HK-2 (cell line): ENCODE results near the gene LMO1.
A peak's percentile ranks its signal among the peaks of the same experiment; 100 is the strongest.

Experiments
- DNase-seq: peaks from one replicate; pipeline ENCODE4 v3.0.0-alpha.2; 2018; ENCODE audit not compliant: unreplicated experiment

The LMO1 gene

DNA sequence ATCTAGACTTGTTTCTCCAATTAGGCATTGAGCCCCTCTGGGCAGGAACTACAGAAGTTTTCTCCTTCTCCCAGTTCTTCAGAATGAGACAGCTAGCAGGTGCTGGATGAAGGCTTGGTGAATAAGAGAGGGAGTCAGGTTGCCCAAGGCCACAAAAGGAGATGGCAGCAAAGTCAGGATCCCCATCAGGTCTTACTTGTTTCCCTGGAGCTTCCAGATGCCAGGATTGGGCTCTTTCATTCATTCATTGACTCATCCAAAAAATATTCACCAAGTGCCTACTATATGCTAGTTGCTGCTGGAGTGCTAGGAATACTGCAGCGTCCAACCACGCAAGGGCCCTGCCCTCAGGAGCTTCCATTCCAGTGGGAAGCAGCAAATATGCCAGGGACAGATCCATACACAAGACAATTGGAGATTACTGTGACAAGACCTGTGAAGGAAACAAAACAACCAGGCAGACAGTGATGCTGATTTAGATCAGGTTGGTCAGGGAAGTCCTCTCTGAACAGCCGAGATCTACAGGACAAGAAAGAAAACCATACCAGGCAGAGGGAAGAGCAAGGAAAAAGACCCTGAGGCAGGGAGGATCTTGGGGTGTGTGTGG, 24.6 kb upstream of the LMO1 start:
- DNase-seq: no peak

- no peak for DNase-seq
Observed at GRCh38 chr11:8287703-8288102, 24.0 kb upstream of the LMO1 start.

GRCh38 chr11:8287297-8287696, 23.6 kb upstream of the LMO1 start:
- DNase-seq: no peak

- DNase-seq: no peak
Observed at GRCh38 chr11:8286886-8287285, 23.2 kb upstream of the LMO1 start.

DNA sequence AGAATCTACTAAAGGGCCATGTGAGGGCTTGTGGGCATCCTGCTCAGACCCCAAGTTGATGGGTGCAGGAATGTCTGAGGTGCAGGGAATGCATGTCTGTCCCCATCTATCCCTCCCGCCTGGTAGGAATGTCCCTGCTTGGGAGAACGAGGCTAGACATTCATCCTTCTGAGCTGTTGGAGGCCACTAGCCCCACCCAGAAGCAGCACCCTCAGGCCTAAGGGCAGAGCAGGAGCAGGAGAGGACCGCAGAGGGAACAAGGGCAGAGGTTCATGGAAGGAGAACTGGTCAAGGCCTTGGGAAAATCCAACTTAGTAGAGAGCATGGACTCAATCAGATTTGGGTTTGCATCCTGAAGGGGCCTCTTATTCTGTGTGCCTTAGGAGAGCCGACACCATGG, 22.1 kb upstream of the LMO1 start:
- DNase-seq: no peak

- no peak for DNase-seq
Observed at GRCh38 chr11:8285228-8285627, 21.6 kb upstream of the LMO1 start.

- DNase-seq: no peak
Observed at GRCh38 chr11:8283465-8284230, 20.0 kb upstream of the LMO1 start.

GRCh38 chr11:8283100-8283464, 19.4 kb upstream of the LMO1 start:
- DNase-seq: no peak

- DNase-seq: no peak
Observed at GRCh38 chr11:8282631-8283030, 19.0 kb upstream of the LMO1 start.

DNA sequence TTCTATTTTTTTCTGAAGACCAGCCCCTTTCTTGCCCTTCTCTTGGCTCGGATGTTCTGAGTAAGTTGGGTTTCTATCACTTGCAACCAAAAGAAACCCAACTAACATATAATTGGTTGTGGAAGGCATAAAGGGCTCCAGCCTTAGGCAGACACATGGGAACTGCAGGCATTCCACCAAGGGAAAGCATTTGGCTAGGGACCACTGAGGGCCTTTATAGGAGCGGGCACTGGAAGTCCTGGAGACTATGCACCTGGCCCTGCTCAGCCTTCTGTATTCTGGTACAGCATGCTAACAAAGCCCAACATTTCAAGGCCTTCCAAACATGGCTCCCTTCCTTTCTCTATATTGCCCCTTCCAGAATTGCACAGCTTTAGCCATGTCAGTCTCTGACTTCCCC, 17.6 kb upstream of the LMO1 start:
- DNase-seq: no peak

GRCh38 chr11:8277691-8278090, 14.0 kb upstream of the LMO1 start:
- DNase-seq: no peak

- no peak for DNase-seq
Observed at GRCh38 chr11:8276528-8276927, 12.8 kb upstream of the LMO1 start.

- DNase-seq: no peak
Observed at GRCh38 chr11:8273287-8273686, 9.6 kb upstream of the LMO1 start.

DNA sequence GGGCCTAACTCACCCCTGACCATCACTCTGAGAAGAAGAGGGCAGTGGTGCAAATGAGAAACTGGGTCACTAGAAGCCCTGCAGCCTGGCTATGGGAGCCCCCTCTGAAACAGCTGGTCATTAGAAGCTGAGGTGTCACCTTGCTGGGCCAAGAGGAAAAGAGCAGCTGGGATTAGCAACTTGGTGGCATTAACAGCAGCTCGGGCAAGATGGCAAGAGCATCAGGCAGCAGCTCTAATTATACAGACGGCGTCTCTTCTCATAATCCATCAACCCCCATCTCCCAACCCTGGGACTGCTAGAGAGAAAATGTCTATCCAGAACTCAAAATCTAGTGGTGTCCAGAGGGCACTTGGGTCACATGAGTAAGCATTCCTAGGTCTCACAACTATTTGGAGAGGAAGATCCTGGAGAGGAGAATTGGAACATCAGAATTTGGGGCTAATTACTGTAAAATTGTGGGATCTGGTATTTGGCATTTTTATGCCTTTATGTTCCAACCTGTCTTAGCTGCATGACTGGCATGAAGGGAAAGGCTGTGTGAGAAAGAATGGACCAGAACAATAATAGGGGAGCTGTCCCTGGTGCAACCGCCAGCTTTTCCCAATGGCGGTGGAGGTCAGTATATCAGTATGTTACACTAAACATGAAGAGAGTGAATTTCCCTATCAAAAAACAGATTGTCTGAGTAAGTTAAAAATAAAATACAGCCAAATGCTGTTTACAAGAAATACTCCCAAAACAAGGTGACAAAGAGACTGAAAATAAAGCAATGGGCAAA, 7.6 kb upstream of the LMO1 start:
- DNase-seq: no peak

DNA sequence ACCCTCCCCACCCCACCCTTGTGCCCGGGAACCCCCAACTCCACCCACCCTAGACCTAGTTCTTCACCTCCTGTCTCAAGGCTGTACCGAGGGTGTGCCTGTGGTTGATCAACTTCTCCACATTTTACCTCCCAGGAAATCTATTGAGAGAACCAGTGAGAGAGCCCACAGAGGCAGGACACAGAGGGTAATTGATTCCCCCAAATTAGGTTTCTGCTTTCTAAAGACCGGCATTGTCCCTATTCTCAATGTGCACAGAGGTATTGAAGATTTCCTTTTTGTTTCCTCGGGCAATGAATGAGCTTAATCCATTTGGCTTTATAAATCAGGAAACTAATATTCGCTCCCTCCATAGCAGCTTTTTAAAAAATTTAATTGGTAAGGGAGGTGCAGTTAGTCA, 6.0 kb upstream of the LMO1 start:
- no peak for DNase-seq

GRCh38 chr11:8268530-8269400, 5.1 kb upstream of the LMO1 start:
- DNase-seq: no peak

GRCh38 chr11:8267831-8268529, 4.3 kb upstream of the LMO1 start:
- peak; percentile 20 for DNase-seq

GRCh38 chr11:8267280-8267679, 3.6 kb upstream of the LMO1 start:
- no peak for DNase-seq

- no peak for DNase-seq
Observed at GRCh38 chr11:8266246-8267241, 2.9 kb upstream of the LMO1 start.

- no peak for DNase-seq
Observed at GRCh38 chr11:8265681-8266241, 2.1 kb upstream of the LMO1 start.
